A673 (cell line): ENCODE measurements around the gene GRIN2A.

Experiments used
- EZH2 ChIP-seq: fragments of 200-600 bp; sonication (generic); IDR thresholded peaks from 2 replicates; pipeline ENCODE4 v1.6.1; 2017; ENCODE audit warnings: borderline replicate concordance, low read depth, mild to moderate bottlenecking, mixed read lengths, antibody characterized with exemption, low read length; ENCODE audit not compliant: poor library complexity, severe bottlenecking
- TF ChIP-seq, protein P1 (sequence below): fragments of 300-800, 200-600 bp; sonication (generic); conservative IDR thresholded peaks from 2 replicates; pipeline ENCODE4 v1.5.1; 2017; ENCODE audit warnings: low read depth, mild to moderate bottlenecking, antibody characterized with exemption, low read length, moderate library complexity, mixed read lengths

DNA sequence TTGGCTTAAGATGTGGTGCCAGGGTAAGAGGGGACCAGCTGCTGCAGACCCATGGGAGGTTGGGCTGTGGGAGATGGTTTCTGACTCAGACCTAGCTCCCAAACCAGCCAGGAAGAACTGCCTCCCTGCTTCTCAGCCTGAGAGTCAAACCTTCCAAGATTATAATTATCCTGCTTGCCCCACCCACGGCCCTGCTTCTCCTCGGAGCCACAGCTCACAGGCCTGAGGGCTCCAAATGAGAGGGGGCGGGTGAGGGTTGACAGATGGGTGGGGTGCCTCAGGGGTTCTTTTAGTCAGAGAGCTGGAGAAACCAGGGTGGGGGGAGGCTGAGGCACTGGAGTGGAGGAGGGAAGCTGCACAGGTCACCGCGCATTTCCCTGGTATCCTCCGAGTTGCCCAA is 28.7 kb upstream of the GRIN2A start:
- TF ChIP-seq, protein P1, sequence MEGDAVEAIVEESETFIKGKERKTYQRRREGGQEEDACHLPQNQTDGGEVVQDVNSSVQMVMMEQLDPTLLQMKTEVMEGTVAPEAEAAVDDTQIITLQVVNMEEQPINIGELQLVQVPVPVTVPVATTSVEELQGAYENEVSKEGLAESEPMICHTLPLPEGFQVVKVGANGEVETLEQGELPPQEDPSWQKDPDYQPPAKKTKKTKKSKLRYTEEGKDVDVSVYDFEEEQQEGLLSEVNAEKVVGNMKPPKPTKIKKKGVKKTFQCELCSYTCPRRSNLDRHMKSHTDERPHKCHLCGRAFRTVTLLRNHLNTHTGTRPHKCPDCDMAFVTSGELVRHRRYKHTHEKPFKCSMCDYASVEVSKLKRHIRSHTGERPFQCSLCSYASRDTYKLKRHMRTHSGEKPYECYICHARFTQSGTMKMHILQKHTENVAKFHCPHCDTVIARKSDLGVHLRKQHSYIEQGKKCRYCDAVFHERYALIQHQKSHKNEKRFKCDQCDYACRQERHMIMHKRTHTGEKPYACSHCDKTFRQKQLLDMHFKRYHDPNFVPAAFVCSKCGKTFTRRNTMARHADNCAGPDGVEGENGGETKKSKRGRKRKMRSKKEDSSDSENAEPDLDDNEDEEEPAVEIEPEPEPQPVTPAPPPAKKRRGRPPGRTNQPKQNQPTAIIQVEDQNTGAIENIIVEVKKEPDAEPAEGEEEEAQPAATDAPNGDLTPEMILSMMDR: no peak
- TF ChIP-seq EZH2: no peak
